ENCODE results near the gene SLC25A39. TPM values are rescaled to one million over a fixed set of nuclear protein-coding genes. Genes with fewer than 3 reads are reported as not detected.

SLC25A39 gene
- total RNA-seq, 5 donors from 2014 or later (not counting 1 experiment from before 2014, with no cell fraction given): 78.6 to 108 (median 104) TPM

GRCh38 chr17:44360826-44361225 is 36.2 kb upstream of the SLC25A39 start:
- H3K4me1 ChIP-seq (ENCODE audit: control insufficient read depth in 1 of 2, extremely low read depth in 1 of 2, insufficient read depth in 2 of 2, low read length in 2 of 2): peaks cover 0 to 13% of the 10 kb centered on the region in 2 experiments
- ChIA-PET POLR2A (no interaction called here), CTCF (interaction anchor here (0.6 kb wide), 2 partner anchors 29 to 191 kb away, joined by 3 to 5 read pairs; partner anchors contain the start of gene ITGA2B (in 1 of the 2))
- WGBS (ENCODE audit: insufficient coverage): 84% methylated on average over 3 of the region's 5 CpGs
- H3K27ac ChIP-seq (ENCODE audit: low read length): no peak overlapping the region
- H3K36me3 Mint-ChIP-seq: no peaks in the 10 kb centered on the region
- H3K9me3 ChIP-seq: no peaks in the 10 kb centered on the region
- H3K4me3 Mint-ChIP-seq: no peak overlapping the region
- DNase-seq (no peak), ATAC-seq (replicated peaks in 1 of 4) (no peak)
- H3K9me3 Mint-ChIP-seq: no peaks in the 10 kb centered on the region
- peaks cover 9 to 17% of the 10 kb centered on the region in 2 donors for H3K27me3 Mint-ChIP-seq
- H3K4me1 Mint-ChIP-seq: peaks cover 6 to 11% (median 7%) of the 10 kb centered on the region in 3 donors
- no peaks in the 10 kb centered on the region for H3K36me3 ChIP-seq (ENCODE audit: control insufficient read depth in 2 of 2, extremely low read depth in 1 of 2, insufficient read depth in 1 of 2, low read length in 1 of 2)
- peaks cover 0 to 42% of the 10 kb centered on the region in 2 experiments for H3K27me3 ChIP-seq (replicated peaks in 1 of 2; ENCODE audit: control insufficient read depth in 2 of 2, extremely low read depth in 1 of 2, insufficient read depth in 2 of 2, low read length in 1 of 2)
- H3K4me3 ChIP-seq (ENCODE audit: control insufficient read depth in 1 of 2, extremely low read depth in 1 of 2, low read length in 1 of 2): no peak overlapping the region
- H3K27ac Mint-ChIP-seq: no peak overlapping the region

GRCh38 chr17:44360144-44360533 is 35.5 kb upstream of the SLC25A39 start:
- Mint-ChIP-seq H3K27ac (no peak overlapping the region), H3K4me3 (no peak overlapping the region), H3K36me3 (no peaks in the 10 kb centered on the region), H3K9me3 (no peaks in the 10 kb centered on the region), H3K27me3 (peaks cover 4 to 16% of the 10 kb centered on the region in 2 donors), H3K4me1 (peaks cover 6 to 12% (median 7%) of the 10 kb centered on the region in 3 donors)
- Histone ChIP-seq H3K9me3 (no peaks in the 10 kb centered on the region), H3K27ac (ENCODE audit: low read length) (no peak overlapping the region), H3K27me3 (replicated peaks in 1 of 2; ENCODE audit: control insufficient read depth in 2 of 2, extremely low read depth in 1 of 2, insufficient read depth in 2 of 2, low read length in 1 of 2) (peaks cover 0 to 43% of the 10 kb centered on the region in 2 experiments), H3K4me1 (ENCODE audit: control insufficient read depth in 1 of 2, extremely low read depth in 1 of 2, insufficient read depth in 2 of 2, low read length in 2 of 2) (peaks cover 0 to 13% of the 10 kb centered on the region in 2 experiments), H3K36me3 (ENCODE audit: control insufficient read depth in 2 of 2, extremely low read depth in 1 of 2, insufficient read depth in 1 of 2, low read length in 1 of 2) (no peaks in the 10 kb centered on the region), H3K4me3 (ENCODE audit: control insufficient read depth in 1 of 2, extremely low read depth in 1 of 2, low read length in 1 of 2) (no peak overlapping the region)
- no peak for DNase-seq
- POLR2A ChIA-PET: no interaction called here
- no peak for ATAC-seq (replicated peaks in 1 of 4)
- CTCF ChIA-PET: interaction anchor here (0.6 kb wide), 2 partner anchors 25 to 191 kb away, joined by 4 to 5 read pairs; no protein-coding TSS in a partner anchor
- WGBS (ENCODE audit: insufficient coverage): no CpG with 5 or more reads among the region's 6 CpGs

GRCh38 chr17:44359458-44360143 is 35.0 kb upstream of the SLC25A39 start:
- Histone ChIP-seq H3K9me3 (no peaks in the 10 kb centered on the region), H3K4me1 (ENCODE audit: control insufficient read depth in 1 of 2, extremely low read depth in 1 of 2, insufficient read depth in 2 of 2, low read length in 2 of 2) (peaks cover 0 to 13% of the 10 kb centered on the region in 2 experiments), H3K27me3 (replicated peaks in 1 of 2; ENCODE audit: control insufficient read depth in 2 of 2, extremely low read depth in 1 of 2, insufficient read depth in 2 of 2, low read length in 1 of 2) (peaks cover 0 to 40% of the 10 kb centered on the region in 2 experiments), H3K27ac (ENCODE audit: low read length) (no peak overlapping the region), H3K36me3 (ENCODE audit: control insufficient read depth in 2 of 2, extremely low read depth in 1 of 2, insufficient read depth in 1 of 2, low read length in 1 of 2) (no peaks in the 10 kb centered on the region), H3K4me3 (ENCODE audit: control insufficient read depth in 1 of 2, extremely low read depth in 1 of 2, low read length in 1 of 2) (no peak overlapping the region)
- Mint-ChIP-seq H3K27me3 (peaks cover 0 to 12% of the 10 kb centered on the region in 2 donors), H3K4me1 (peaks cover 6 to 13% (median 7%) of the 10 kb centered on the region in 3 donors), H3K36me3 (no peaks in the 10 kb centered on the region), H3K27ac (no peak overlapping the region), H3K9me3 (no peaks in the 10 kb centered on the region), H3K4me3 (no peak overlapping the region)
- CTCF ChIA-PET: interaction anchor here in 1 of 2 donors (0.6 kb wide), 1 partner anchor 24 kb away, joined by 4 read pairs; no protein-coding TSS in a partner anchor
- DNase-seq (no peak), ATAC-seq (replicated peaks in 1 of 4) (no peak)
- POLR2A ChIA-PET: interaction anchor here in 1 of 2 donors (0.6 kb wide), 1 partner anchor 999 kb away, joined by 3 read pairs; no protein-coding TSS in a partner anchor
- WGBS (ENCODE audit: insufficient coverage): 76% methylated on average over 5 of the region's 14 CpGs

DNA sequence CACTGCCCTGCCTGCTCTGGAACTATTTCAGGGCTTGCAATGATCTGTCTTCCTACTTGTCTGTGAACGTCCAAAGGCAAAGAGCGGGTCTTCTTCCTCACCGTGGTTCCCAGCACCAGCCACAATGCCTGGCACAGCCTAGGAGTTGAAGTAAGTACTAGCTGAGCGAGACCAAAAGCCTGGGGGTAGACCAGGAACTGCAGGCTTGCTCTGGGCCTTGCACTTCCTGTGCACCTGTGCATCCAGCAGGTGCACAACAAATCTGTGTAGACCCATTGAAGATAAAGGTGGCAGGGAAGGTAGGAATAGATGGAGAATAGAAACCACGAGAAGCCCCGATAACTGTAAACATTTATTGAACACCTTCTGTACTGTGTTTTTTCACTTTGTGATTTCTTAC is 34.4 kb upstream of the SLC25A39 start:
- CTCF ChIA-PET: no interaction called here
- no peak for ATAC-seq (replicated peaks in 1 of 4)

GRCh38 chr17:44358066-44358465 is 33.4 kb upstream of the SLC25A39 start:
- ChIA-PET CTCF (interaction anchor here (0.6 to 1.2 kb wide), 4 partner anchors 11 to 1576 kb away, joined by 3 read pairs; no protein-coding TSS in a partner anchor), POLR2A (no interaction called here)
- Histone ChIP-seq H3K27ac (ENCODE audit: low read length) (no peak overlapping the region), H3K4me3 (ENCODE audit: control insufficient read depth in 1 of 2, extremely low read depth in 1 of 2, low read length in 1 of 2) (no peak overlapping the region), H3K36me3 (ENCODE audit: control insufficient read depth in 2 of 2, extremely low read depth in 1 of 2, insufficient read depth in 1 of 2, low read length in 1 of 2) (no peaks in the 10 kb centered on the region), H3K4me1 (ENCODE audit: control insufficient read depth in 1 of 2, extremely low read depth in 1 of 2, insufficient read depth in 2 of 2, low read length in 2 of 2) (peaks cover 0 to 12% of the 10 kb centered on the region in 2 experiments), H3K9me3 (no peaks in the 10 kb centered on the region), H3K27me3 (replicated peaks in 1 of 2; ENCODE audit: control insufficient read depth in 2 of 2, extremely low read depth in 1 of 2, insufficient read depth in 2 of 2, low read length in 1 of 2) (peaks cover 0 to 39% of the 10 kb centered on the region in 2 experiments)
- ATAC-seq (replicated peaks in 1 of 4) (no peak), DNase-seq (no peak)
- 95% methylated on average over 8 of the region's 9 CpGs for WGBS (ENCODE audit: insufficient coverage)
- Mint-ChIP-seq H3K27ac (no peak overlapping the region), H3K27me3 (peaks cover 0 to 12% of the 10 kb centered on the region in 2 donors), H3K4me3 (no peak overlapping the region), H3K9me3 (no peaks in the 10 kb centered on the region), H3K36me3 (no peaks in the 10 kb centered on the region), H3K4me1 (peaks cover 7 to 12% (median 7%) of the 10 kb centered on the region in 3 donors)

More for the DNA sequence above, 34.4 kb upstream of the SLC25A39 start:
- Mint-ChIP-seq H3K4me3 (no peak overlapping the region), H3K9me3 (no peaks in the 10 kb centered on the region), H3K4me1 (peaks cover 6 to 13% (median 7%) of the 10 kb centered on the region in 3 donors), H3K27ac (no peak overlapping the region), H3K27me3 (peaks cover 0 to 12% of the 10 kb centered on the region in 2 donors), H3K36me3 (no peaks in the 10 kb centered on the region)
- no peak overlapping the region for H3K27ac ChIP-seq (ENCODE audit: low read length)
- H3K4me1 ChIP-seq (ENCODE audit: control insufficient read depth in 1 of 2, extremely low read depth in 1 of 2, insufficient read depth in 2 of 2, low read length in 2 of 2): peaks cover 0 to 13% of the 10 kb centered on the region in 2 experiments
- H3K9me3 ChIP-seq: no peaks in the 10 kb centered on the region
- peaks cover 0 to 41% of the 10 kb centered on the region in 2 experiments for H3K27me3 ChIP-seq (replicated peaks in 1 of 2; ENCODE audit: control insufficient read depth in 2 of 2, extremely low read depth in 1 of 2, insufficient read depth in 2 of 2, low read length in 1 of 2)
- no peak overlapping the region for H3K4me3 ChIP-seq (ENCODE audit: control insufficient read depth in 1 of 2, extremely low read depth in 1 of 2, low read length in 1 of 2)
- whole genome bisulfite sequencing (ENCODE audit: insufficient coverage): 16% methylated on average over 4 of the region's 6 CpGs
- no peaks in the 10 kb centered on the region for H3K36me3 ChIP-seq (ENCODE audit: control insufficient read depth in 2 of 2, extremely low read depth in 1 of 2, insufficient read depth in 1 of 2, low read length in 1 of 2)
- DNase-seq: no peak
- POLR2A ChIA-PET: no interaction called here

DNA sequence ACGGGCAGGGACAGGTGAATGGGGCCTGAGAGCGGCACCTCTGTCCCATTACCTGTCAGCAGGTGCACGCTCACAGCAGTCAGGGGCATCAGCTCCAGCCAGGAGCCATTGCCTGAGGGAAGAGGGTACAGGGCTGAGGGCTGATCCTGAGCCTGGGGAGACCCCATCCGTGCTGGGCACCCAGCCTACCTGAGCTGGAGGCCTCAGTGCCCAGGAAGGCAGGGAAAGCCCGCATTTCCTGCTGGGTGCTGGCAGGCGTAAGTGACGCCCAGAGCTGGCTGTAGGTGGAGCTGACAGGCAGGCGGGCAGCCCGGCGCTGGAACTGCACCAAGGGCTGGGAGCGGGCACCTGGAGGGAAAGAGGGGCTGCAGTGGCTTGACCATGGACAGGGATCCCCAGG is 31.6 kb upstream of the SLC25A39 start:
- no peak overlapping the region for H3K27ac ChIP-seq (ENCODE audit: low read length)
- H3K4me1 ChIP-seq (ENCODE audit: control insufficient read depth in 1 of 2, extremely low read depth in 1 of 2, insufficient read depth in 2 of 2, low read length in 2 of 2): peaks cover 0 to 9% of the 10 kb centered on the region in 2 experiments
- H3K27ac Mint-ChIP-seq: no peak overlapping the region
- H3K27me3 ChIP-seq (replicated peaks in 1 of 2; ENCODE audit: control insufficient read depth in 2 of 2, extremely low read depth in 1 of 2, insufficient read depth in 2 of 2, low read length in 1 of 2): peaks cover 0 to 28% of the 10 kb centered on the region in 2 experiments
- H3K9me3 Mint-ChIP-seq: no peaks in the 10 kb centered on the region
- peaks cover 0 to 4% of the 10 kb centered on the region in 2 donors for H3K27me3 Mint-ChIP-seq
- H3K4me3 Mint-ChIP-seq: no peak overlapping the region
- no peaks in the 10 kb centered on the region for H3K9me3 ChIP-seq
- no peak overlapping the region for H3K4me3 ChIP-seq (ENCODE audit: control insufficient read depth in 1 of 2, extremely low read depth in 1 of 2, low read length in 1 of 2)
- peaks cover 3% of the 10 kb centered on the region for H3K36me3 Mint-ChIP-seq
- peaks cover 7 to 15% (median 9%) of the 10 kb centered on the region in 3 donors for H3K4me1 Mint-ChIP-seq
- ATAC-seq (replicated peaks in 1 of 4) (no peak), DNase-seq (no peak)
- CTCF ChIA-PET: interaction anchor here in 1 of 2 donors (0.8 kb wide), 1 partner anchor 930 kb away, joined by 3 read pairs; no protein-coding TSS in a partner anchor
- WGBS (ENCODE audit: insufficient coverage): 79% methylated on average over 11 of the region's 11 CpGs
- POLR2A ChIA-PET: no interaction called here
- H3K36me3 ChIP-seq (ENCODE audit: control insufficient read depth in 2 of 2, extremely low read depth in 1 of 2, insufficient read depth in 1 of 2, low read length in 1 of 2): peaks cover 0 to 9% of the 10 kb centered on the region in 2 donors

Measured in T-cell (primary cell).